ENCODE data around the gene CUX1.
"Not testable (repeated sequence)": the region's sequence is repeated elsewhere in the genome, so short reads cannot be mapped to it uniquely, and the experiment has no call there.

CUX1 gene

DNA sequence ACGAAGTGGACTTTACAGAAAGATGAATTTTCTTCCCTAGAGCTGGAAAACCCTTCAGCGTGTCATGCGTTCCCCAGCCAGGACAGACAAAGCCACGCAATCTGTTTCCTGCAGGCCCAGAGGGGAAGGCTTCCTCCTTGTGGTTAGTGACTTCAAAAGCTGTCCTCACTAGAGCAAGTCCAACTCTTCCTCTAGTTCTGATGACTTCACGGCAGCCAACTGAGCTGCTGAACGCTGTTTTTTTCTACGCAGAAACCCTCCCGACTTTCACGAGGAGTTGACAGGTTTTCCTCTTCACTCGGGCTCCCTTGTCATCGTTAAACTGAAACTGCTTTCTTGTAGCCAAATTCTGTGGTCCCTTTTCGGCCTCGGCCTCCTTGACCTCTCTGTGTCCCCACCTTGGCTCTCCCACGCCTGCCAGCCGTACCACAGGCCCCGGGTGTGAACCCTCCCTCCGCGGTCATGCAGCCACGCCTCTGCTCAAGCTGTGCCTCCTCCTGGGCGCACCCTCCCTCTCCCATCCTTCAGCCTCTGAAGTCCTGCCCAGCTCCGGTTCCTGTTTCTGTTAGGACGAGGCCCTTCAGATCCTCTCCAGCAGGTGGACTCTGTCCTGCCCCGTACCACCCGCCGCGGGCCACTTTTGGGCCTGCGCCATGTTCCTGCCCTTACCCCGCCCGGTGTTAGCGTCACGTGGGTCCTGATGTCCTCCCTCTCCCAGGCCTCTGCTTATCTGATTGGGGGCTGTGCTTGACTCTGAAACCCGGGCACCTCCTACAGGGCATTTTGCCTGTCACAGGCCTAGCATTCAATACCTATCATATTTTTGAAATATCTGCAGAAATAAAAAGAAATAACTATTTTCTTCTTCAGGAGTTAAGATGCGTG, 39.3 kb downstream of the CUX1 start:
- peak; percentile 88 for DNase-seq

DNA sequence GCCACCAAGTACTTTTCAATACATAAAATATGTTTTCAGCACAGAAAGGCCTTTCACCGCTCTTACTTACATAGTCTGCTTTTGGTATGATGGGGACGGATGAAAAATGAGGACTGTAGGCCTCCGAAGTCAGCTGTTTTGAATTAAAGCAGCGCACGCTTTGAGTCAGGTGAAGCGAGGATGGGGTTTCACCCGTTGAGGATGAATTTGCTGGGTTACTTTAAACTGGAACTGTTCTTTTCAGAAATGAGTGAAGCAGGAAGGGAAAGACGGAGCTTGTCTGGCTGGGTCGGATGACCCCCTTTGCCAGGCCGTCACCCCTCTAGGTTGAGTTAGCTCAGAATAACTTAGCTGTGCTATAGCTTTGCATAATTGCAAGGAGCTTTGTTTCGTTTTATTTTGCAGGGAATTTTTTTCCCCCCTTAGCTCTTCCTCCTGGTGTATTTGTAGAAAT, 40.0 kb downstream of the CUX1 start:
- DNase-seq, result no peak

DNA sequence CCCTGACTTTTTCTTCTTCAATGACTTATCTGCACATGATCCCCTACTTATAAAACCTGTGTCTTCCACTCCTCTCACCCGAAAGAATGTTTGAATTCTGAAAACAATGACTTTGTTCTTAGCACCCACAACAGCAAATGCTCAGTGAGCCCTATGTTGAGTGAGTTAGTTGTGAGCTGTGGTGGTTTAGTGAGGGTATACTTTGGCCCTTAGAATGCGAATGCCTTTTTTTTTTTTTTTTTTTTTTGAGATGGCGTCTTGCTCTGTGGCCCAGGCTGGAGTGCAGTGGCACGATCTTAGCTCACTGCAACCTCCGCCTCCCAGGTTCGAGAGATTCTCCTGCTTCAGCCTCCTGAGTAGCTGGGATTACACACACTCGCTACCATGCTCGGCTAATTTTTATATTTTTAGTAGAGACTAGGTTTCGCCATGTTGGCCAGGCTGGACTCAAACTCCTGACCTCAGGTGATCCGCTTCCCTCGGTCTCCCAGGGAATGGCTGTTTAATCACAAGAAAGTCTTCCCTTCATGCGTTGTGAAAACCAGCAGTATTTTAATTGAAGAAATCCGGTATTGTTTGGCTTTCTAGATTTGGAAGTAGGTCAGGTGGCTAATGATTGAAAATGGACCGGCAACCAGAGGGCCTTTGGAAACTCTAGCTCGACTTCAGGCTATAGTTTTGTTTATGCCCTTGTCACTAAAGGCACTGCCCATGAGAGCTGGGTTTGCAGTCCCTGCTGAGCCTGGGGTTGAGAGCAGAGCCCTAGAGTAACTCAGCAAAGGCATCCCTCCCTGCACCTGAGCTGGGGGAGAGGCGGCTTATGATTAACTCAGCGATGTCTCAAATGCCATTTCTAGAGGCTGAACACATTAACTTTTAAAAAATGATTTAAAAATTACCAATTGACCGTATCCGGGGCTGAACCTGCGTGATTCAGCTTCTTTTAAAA, 41.3 kb downstream of the CUX1 start:
- DNase-seq, result no peak

DNA sequence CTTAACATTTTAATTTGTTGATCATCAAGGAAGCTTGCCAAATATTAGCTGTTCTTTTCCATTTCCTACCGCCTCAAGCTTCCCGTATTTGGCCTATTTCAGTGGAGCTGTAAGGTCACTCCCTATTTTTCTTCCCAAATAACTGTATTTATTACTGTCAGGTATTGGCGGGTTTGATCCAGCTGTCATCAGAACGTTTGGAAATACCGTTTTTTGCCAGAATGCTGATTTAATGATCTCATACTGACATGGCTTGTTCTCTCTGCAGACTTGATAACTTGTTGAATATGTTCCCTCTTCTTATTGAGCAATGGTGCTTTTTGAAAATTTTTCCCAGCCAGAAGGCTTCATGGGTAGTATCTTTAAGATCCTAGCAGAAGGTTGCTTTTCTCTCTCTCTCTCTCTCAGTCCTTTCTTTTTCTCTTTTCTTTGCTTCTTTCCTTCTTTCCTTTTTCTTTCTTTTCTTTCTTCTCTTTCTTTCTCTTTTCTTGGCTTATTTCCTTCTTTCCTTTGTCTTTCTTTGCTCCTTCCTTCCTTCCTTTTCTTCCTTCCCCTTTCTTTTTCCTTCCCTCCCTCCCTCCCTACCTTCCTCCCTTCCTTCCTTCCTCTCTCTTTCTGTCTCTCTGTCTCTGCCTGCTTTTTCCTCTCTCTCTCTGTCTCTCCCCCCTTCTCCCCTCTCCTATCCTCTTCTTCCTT, 42.1 kb downstream of the CUX1 start:
- DNase-seq, result no peak

DNA sequence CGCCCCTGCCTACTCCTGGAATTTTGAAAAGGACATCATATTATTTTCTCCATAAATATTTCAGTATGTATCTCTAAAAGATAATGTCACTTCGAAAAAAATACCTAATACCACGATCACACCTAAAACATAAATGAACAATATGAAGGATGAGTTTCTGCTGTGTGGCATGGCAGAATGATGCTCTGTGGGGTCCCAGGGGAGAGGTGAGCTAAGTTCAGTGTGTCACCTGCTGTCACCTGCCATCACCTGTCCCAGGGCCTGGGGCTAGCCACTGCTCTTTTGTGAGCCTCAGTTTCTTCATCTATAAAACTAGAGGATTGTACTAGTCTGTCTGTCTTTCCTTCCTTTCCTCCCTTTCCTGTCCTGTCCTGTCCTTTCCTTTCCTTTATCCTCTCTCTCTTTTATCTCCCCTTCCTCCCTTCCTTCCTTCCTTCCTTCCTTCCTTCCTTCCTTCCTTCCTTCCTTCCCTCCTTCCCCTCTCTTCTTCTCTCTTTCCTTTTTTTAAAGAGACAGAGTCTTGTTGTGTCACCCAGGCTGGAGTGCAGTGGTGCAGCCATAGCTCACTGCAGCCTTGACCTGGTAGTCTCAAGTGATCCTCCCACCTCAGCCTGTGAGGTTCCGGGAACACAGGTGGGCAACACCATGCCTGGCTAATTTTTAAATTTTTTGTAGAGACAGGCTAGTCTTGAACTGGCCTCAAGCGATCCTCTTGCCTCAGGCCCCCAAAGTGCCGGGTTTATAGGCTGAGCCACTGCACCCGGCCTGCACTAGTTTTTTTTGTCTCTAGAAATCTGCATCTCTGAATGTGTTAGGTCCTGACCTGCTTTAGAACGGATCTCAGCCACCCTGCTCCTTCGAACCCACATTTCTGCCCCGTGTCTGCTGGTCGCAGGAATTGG, 43.1 kb downstream of the CUX1 start:
- DNase-seq, result no peak

DNA sequence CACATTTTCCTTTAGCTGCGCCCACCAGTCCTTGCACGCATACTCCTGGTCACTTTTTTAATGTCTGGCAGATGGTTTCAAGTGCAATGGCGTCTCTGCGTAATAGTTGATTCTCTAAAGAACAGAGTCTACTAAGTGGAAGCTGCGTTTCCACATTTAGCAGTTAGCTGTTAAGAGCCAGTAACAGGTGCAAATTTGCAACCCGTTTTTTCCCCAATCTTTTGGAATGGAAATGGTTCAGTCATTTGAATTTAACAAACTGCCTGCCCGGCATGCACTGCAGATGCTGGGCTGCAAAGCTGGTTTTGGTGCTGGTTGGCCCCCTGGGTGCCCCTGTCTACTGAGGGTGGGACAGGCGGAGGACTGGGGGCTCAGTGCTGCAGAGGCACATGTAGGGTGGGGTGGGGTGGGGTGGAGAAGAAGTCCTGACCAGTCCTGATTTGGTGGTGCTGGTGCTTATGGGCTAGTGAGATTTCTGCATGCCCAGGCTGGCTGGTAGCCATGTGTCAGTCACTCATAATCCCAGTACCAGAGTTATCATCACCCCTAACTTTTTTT, 43.9 kb downstream of the CUX1 start:
- no peak for DNase-seq

DNA sequence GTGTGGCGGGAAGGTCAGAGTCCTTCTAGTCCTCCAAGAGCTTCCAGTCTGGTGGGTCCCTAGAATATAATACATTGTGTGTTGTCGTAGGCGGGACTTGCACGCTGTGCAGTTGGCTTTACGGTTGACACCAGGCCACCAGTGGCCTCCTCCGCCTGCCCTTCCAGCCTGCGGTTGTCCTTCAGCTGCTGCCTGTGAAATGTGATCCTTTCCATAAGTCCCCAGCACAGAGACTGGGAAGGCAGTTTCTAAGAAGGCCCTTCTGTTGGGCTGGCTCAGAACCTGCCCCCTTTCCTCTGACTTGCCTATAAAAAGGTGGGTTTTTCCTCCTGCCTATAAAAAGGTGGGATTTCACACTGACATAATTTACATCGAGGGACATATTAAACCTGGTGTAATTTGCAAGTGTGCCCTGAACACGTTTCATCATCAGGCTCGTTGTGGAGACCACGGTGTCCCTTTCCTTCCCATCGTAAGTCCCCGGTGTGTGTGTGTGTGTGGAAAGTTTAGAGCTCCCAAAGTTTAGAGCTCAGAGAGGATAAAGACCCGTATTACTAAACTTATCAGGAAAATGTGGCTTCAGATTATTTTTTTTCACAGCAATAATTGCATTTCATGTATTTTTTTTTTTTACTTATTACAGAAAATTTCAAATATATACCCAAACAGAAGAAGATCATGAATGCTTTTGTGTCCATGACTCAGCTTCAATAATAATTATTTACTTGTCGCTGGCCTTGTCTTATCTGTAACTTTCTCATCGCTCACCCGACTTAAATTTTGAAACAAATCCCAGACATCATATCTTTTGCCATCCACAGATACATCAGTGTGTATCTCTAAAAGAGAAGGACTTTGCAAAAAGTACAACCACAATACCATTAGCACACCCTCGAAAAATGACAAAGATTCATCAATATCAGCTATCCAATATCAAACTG, 45.1 kb downstream of the CUX1 start:
- no peak for DNase-seq

DNA sequence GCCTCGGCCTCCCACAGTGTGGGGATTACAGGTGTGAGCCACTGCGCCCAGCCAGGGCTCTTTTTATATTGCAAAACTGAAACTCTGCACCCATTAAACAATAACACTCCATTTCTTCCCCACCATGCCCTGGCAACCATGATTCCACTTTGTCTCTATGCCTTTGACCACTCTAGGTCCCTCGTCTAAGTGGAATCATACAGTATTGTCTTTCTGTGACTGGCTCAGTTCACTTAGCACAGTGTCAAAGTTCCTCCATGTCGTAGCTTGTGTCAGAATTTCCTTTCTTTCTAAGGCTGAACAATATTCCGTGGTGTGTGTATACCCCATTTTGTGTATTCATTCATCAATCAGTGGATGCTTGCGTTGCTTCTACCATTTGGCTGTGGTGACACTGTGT, 46.2 kb downstream of the CUX1 start:
- DNase-seq, result no peak

DNA sequence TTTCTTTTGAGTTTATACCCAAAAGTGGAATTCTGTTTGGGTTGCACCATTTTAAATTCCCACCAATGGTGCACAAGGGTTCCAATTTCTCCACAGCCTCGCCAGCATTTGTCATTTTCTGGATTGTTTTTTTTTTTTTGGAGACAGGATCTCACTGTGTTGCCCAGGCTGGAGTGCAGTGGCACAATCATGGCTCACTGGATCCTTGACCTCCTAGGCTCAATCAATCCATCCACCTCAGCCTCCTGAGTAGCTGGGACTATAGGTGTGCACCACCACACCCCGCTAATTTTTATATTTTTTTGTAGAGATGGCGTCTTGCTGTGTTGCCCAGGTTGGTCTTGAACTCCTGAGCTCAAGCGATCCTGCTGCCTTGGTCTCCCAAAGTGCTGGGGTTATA, 46.6 kb downstream of the CUX1 start:
- no peak for DNase-seq

DNA sequence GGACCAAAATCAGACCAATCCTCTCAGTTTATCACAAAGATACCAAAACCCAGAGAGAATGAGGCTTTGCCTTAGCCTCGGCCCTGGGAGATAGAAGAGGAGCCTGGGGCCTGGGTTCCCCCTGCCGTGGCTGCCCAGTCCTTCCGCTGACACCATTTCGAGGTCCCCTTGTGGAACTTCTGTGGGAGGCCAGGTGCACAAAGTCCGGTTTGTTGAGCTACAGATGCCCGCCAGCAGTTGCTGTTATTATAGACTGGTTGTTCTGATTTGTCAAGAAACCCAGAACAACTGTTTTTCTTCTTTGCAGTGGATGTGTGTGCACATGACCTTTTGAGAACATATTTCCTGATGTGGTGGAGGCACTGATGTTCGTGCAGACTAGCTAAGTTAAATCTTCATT, 47.6 kb downstream of the CUX1 start:
- DNase-seq, result no peak

DNA sequence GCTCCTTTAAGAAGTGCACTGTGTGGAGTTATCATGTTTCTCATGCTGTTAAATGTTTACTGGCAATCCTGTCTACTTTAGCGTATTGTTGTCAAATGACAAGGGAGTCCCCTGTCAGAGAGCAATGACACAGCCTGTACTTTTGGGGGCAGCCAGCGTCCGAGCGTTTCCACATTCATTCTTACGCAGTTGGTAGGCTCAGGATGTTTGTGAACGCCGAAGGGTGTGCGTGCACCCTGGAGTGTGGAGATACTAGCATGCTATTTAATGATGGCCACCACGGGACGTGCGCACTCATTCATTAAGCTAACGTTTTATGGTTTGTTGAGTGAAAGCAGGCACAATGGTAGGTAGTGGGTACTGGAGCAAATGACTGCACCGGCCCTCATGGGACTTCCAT, 48.0 kb downstream of the CUX1 start:
- no peak for DNase-seq

DNA sequence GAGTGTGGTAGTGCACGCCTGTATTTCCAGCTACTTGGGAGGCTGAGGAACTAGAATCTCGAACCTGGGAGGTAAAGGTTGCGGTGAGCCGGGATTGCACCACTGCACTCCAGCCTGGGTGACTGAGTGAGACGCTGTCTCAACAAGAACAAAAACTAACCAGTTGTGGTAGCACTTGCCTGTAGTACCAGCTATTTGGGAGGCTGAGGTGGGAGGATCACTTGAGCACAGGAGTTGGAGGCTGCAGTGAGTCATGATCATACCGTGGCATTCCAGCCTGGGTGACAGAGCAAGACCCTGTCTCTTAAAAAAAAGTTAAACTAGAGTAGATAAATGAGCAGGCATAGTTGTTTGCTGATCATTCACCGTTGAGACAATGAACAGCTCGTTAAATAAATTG, 48.9 kb downstream of the CUX1 start:
- DNase-seq, result no peak

DNA sequence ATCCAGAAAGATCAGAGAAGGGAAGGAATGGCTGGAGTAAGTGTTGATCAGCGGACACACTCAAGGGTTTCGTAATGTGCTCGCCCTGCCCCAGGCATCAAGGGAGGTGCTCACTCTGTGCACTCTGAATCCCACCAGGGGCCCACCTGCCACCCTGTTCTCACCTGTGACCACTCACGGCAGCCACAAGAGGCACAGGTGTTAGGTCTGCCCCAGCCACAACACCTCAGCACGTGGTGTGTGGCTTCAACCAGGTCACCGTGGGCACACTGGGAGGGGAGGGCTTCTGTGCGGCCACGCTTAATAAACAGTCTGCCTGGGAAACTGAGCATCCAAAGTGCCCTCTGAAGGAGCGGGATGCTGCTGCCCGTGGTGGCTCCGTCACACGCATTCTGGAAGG, 49.8 kb downstream of the CUX1 start:
- DNase-seq, result no peak

DNA sequence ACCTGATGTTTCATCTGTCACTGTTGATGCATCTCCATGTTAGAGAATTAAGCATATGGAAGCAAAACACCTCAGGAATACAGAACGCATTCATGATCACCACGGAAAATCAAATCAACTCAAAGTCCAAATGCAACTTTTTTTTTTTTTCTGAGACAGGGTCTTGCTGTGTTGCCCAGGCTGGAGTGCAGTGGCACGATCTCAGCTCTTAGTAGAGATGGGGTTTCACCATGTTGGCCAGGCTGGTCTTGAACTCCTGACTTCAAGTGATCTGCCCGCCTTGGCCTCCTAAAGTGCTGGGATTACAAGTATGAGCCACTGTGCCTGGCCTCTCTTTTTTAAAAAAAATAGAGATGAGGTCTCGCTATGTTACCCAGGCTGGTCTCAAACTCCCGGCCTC, 50.3 kb downstream of the CUX1 start:
- DNase-seq, result not testable (repeated sequence)

DNA sequence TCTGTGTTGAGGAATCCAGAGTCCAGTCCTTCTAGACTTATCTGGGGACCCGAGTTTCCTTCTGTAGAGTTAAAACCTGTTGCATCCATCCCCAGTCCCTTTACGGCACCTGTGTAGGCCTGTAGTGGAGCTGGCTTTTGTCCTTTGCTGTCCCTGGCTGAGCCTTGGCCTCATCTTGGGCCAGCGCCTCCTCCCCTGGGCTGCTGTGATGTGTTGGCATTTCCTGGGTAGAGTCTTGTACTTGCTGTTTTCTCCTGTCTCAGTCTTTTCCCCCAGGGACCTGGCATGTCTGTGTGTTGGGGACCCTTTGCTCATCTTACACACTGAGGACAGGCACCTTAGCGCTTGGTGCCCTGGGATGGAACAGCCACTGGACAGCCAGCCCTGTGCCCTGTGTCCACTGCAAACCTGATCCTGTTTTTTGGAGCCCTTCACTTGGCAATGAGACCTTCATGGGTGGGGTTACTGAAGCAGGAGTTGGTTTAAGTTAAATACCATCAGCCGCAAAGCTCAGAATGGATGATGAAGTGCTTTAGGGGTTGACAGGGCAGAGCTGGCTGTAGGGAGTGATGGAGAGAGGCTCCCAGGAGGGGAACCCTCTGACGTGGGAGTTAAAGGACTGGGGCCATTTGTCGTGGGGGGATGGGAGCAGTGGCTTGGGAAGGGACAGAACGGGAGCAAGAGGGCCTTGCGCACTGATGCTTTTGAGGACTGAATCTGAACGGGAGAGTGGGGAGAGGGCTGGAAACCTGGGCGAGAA, 50.9 kb downstream of the CUX1 start:
- no peak for DNase-seq

DNA sequence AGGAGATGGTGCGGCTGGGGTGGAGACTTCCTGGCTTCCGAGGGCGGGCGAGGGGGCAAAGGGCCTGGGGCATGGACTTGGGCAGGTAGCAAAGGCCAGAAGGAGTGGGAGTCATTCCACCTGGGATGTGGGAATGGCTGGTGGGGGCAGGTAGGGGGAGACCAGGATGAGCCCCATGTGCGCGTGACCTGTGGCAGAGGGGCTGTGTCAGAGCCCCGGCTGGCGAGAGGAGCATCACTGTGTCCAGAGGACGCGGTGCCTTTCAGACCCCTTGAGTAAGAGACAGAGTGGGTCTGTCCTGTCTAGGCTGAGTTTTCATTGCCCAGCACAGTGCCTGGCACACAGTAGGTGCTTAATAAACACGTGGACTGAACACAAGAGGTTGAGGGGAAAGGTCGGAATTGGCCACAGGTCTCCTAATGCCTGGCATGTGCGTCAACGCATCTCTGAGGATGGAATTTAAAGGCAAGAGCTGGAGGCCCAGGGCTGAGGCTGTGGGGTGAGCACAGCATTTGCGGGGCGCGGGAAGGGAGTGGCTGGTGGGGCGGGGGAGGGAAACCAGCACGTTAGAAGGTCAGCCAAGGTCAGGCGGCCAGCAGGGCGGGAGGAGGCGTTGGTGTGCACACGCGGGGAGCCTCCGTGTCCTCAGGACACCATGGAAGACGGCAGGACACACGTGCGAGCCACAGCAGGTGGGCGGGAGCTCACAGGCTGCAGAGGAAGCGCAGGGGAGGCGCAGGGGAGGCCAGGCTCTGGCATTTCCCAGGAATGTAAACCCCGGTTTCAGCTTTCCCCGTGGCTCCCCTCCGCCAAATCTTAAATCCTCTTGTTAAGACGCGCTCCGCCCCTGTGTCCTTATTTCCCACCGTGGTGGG, 51.8 kb downstream of the CUX1 start:
- no peak for DNase-seq

DNA sequence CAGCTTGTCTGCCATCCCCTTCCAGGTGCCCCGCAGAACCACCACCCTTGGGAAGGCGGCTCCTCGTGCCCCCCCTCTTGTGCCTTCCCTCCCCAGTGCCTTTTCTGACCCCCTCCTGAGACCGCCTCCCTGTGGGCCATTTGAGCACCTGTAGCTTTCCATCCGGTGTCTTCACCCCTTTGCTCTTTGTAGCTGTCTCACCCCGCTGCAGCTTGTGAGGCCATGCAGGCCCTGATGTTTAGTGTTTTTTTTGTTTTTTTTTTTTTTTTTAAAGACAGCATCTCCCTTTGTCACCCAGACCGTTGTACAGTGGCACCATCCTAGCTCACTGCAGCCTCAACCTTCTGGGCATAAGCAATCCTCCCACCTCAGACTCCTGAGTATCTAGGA, 52.5 kb downstream of the CUX1 start:
- no peak for DNase-seq

DNA sequence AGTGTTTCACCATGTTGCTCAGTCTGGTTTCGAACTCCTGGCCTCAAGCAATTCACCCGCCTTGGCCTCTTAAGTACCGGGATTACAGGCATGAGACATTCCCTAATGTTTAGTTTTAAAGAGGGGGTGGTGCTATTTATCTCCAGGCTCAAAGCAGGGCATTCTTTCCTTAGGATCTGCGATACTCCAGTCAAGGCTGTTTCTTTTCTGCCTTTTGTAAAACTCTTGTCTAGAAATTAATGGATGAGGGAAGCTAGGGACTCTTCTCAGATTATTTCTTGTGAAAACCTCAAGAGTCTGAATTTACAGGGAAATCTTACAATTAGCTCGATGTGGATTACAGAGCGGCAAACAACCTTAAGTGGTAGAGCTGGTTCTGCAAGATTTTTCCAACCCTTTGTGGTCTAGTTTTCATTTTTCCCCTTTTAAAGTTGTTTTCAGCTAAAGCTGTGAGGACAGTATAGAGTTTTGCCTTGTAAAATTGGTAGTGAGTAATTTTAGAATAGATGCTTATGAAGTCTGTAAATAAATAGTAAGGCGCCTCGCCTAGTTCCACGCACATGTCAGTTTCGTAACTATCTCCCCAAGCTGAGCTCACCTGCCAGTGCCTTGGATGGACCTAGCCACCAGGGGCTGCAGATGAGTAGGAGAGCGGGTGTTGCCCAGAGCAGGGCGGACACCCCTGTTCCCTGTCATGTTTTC, 53.1 kb downstream of the CUX1 start:
- DNase-seq, result no peak

All from activated CD8-positive, alpha-beta memory T cell treated with anti-CD3 and anti-CD28 coated beads for 24 hours (primary cell).